ENCODE measurements around the gene RD3L.
"Not testable (repeated sequence)": the region's sequence is repeated elsewhere in the genome, so short reads cannot be mapped to it uniquely, and the experiment has no call there.

The RD3L gene

GRCh38 chr14:103925316-103925715 lies 17.0 kb downstream of the RD3L start:
- Histone ChIP-seq H3K27ac (ENCODE audit: low read length) (no peak overlapping the region), H3K4me1 (ENCODE audit: control insufficient read depth, low read depth, low read length) (no peaks in the 10 kb centered on the region), H3K4me3 (ENCODE audit: low read length) (no peak overlapping the region), H3K9ac (ENCODE audit: low read length) (no peak overlapping the region), H3K27me3 (ENCODE audit: control insufficient read depth, insufficient read depth, low read length) (no peaks in the 10 kb centered on the region), H3K9me3 (ENCODE audit: control insufficient read depth, low read depth, low read length) (no peaks in the 10 kb centered on the region), H3K36me3 (ENCODE audit: control insufficient read depth, low read depth, low read length) (no peaks in the 10 kb centered on the region)

DNA sequence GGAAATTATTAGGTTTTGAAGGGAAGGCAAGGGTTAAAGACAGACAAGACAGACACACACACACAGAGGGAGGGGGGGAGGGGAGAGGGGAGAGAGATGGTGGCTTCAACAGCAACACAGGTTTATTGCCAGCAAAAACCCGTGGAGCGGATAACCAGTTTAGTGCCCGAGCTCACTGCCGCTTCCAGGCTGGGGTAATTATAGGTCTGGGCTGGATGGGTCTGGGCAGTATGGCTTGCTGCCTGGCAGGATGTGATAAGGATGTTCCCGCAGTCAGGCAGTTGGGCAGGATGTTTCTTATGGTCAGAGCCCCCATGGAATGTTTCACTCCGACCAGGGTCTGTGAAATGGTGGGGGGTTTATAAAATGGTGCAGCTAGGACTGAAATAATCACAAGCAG lies 18.5 kb downstream of the RD3L start:
- Histone ChIP-seq H3K4me1 (ENCODE audit: control insufficient read depth, low read depth, low read length) (no peaks in the 10 kb centered on the region), H3K36me3 (ENCODE audit: control insufficient read depth, low read depth, low read length) (no peaks in the 10 kb centered on the region), H3K27ac (ENCODE audit: low read length) (no peak overlapping the region), H3K9ac (ENCODE audit: low read length) (no peak overlapping the region), H3K9me3 (ENCODE audit: control insufficient read depth, low read depth, low read length) (no peaks in the 10 kb centered on the region), H3K27me3 (ENCODE audit: control insufficient read depth, insufficient read depth, low read length) (no peaks in the 10 kb centered on the region), H3K4me3 (ENCODE audit: low read length) (no peak overlapping the region)

DNA sequence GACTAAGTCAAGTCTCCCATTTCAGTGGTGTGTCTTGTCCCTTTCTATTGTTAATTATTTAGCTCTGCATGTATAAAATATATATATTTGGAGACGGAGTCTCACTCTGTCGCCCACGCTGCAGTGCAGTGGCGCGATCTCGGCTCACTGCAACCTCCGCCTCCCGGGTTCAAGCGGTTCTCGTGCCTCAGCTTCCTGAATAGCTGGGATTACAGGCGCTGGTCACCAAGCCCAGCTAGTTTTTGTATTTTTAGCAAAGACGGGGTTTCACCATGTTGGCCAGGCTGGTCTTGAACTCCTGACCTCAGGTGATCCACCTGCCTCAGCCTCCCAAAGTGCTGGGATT lies 20.5 kb downstream of the RD3L start:
- not testable (repeated sequence) for H3K4me1 ChIP-seq (ENCODE audit: control insufficient read depth, low read depth, low read length); H3K27me3 ChIP-seq (ENCODE audit: control insufficient read depth, insufficient read depth, low read length); H3K27ac ChIP-seq (ENCODE audit: low read length); H3K9ac ChIP-seq (ENCODE audit: low read length); H3K9me3 ChIP-seq (ENCODE audit: control insufficient read depth, low read depth, low read length)
- Histone ChIP-seq H3K36me3 (ENCODE audit: control insufficient read depth, low read depth, low read length) (peaks cover 11% of the 10 kb centered on the region), H3K4me3 (ENCODE audit: low read length) (peak overlapping the region; percentile 98)

- H3K4me1 ChIP-seq (ENCODE audit: control insufficient read depth, low read depth, low read length) = no peaks in the 10 kb centered on the region
- no peaks in the 10 kb centered on the region for H3K27me3 ChIP-seq (ENCODE audit: control insufficient read depth, insufficient read depth, low read length)
- peak overlapping the region; percentile 91 for H3K9ac ChIP-seq (ENCODE audit: low read length)
- H3K36me3 ChIP-seq (ENCODE audit: control insufficient read depth, low read depth, low read length) = peaks cover 13% of the 10 kb centered on the region
- peak overlapping the region; percentile 98 for H3K4me3 ChIP-seq (ENCODE audit: low read length)
- peak overlapping the region; percentile 46 for H3K27ac ChIP-seq (ENCODE audit: low read length)
- no peaks in the 10 kb centered on the region for H3K9me3 ChIP-seq (ENCODE audit: control insufficient read depth, low read depth, low read length)
These were observed 21.1 kb downstream of the RD3L start for GRCh38 chr14:103920981-103921854.

DNA sequence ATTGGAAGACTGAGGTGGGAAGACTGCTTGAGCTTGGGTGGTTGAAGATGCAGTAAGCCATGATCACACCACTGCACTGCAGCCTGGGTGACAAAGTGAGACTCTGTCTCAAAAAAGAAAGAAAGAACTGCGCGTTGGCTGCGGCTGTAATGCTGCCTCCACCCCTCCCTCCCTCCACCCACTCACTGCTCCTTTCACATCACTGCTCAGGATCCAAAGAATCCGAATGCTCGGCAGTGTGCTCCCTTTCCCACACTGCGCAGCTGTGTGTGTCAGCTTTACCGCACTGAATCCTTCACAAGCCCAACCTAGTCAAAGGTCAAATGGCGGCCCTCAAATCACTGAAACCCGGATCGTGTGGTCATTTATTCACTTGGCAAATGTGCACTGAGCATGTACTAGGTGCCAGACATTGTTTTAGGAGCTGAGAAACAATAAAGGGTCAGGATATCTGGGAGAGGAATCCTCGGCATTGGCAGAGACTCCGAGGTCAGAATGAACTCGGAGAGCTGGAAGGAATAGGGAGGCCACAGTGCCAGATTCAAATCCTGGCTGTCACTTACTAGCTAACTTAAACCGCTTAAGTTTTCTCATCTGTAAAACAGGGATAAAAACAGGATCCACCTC lies 25.6 kb downstream of the RD3L start:
- Histone ChIP-seq H3K4me1 (ENCODE audit: control insufficient read depth, low read depth, low read length) (no peaks in the 10 kb centered on the region), H3K36me3 (ENCODE audit: control insufficient read depth, low read depth, low read length) (peaks cover 45% of the 10 kb centered on the region), H3K27ac (ENCODE audit: low read length) (no peak overlapping the region), H3K9ac (ENCODE audit: low read length) (no peak overlapping the region), H3K4me3 (ENCODE audit: low read length) (no peak overlapping the region), H3K27me3 (ENCODE audit: control insufficient read depth, insufficient read depth, low read length) (no peaks in the 10 kb centered on the region), H3K9me3 (ENCODE audit: control insufficient read depth, low read depth, low read length) (no peaks in the 10 kb centered on the region)

DNA sequence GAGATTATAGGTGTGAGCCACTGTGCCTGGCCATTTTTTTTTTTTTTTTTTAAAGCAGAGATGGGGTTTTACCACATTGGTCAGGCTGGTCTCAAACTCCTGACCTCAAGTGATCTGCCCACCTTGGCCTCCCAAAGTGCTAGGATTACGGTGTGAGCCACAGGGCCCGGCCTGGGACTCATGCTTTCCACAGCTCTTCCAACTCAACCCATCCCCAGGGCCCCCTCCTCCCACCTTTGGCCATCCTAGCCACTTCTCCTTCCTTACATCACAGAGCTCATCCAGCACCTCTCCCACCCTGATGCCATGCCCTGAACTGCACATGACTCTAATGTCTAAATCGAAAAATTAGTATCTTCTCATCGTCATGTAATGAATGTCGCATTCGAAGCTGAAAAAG lies 26.7 kb downstream of the RD3L start:
- peaks cover under 1% of the 10 kb centered on the region for H3K4me1 ChIP-seq (ENCODE audit: control insufficient read depth, low read depth, low read length)
- no peak overlapping the region for H3K27ac ChIP-seq (ENCODE audit: low read length)
- H3K27me3 ChIP-seq (ENCODE audit: control insufficient read depth, insufficient read depth, low read length) = no peaks in the 10 kb centered on the region
- no peak overlapping the region for H3K9ac ChIP-seq (ENCODE audit: low read length)
- H3K4me3 ChIP-seq (ENCODE audit: low read length) = no peak overlapping the region
- no peaks in the 10 kb centered on the region for H3K9me3 ChIP-seq (ENCODE audit: control insufficient read depth, low read depth, low read length)
- peaks cover 48% of the 10 kb centered on the region for H3K36me3 ChIP-seq (ENCODE audit: control insufficient read depth, low read depth, low read length)

DNA sequence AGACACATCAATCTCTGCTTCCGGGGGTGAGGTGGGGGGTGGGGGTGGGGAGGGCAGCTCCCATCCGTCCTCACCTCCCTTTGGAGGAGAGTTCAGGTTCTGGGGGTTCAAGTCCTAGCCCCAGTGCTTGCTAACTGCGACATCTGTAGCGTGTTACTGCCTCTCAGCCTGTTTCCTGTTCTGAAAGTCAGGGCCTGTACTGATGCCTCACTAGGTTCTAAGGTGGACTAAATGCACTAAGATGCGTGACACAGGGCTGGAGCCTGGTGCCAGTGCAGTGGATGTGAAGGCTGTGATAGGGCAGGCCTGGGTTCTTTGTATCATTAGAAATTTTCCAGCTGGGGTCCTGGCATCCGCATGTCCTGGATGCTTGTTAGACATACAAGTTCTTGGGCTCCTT lies 31.3 kb downstream of the RD3L start:
- no peaks in the 10 kb centered on the region for H3K27me3 ChIP-seq (ENCODE audit: control insufficient read depth, insufficient read depth, low read length)
- H3K9me3 ChIP-seq (ENCODE audit: control insufficient read depth, low read depth, low read length) = no peaks in the 10 kb centered on the region
- H3K4me1 ChIP-seq (ENCODE audit: control insufficient read depth, low read depth, low read length) = peaks cover 3% of the 10 kb centered on the region
- H3K36me3 ChIP-seq (ENCODE audit: control insufficient read depth, low read depth, low read length) = peaks cover 35% of the 10 kb centered on the region
- H3K27ac ChIP-seq (ENCODE audit: low read length) = no peak overlapping the region
- no peak overlapping the region for H3K4me3 ChIP-seq (ENCODE audit: low read length)
- H3K9ac ChIP-seq (ENCODE audit: low read length) = no peak overlapping the region

GRCh38 chr14:103910262-103910935 lies 31.9 kb downstream of the RD3L start:
- H3K36me3 ChIP-seq (ENCODE audit: control insufficient read depth, low read depth, low read length) = peaks cover 31% of the 10 kb centered on the region
- no peaks in the 10 kb centered on the region for H3K9me3 ChIP-seq (ENCODE audit: control insufficient read depth, low read depth, low read length)
- no peak overlapping the region for H3K9ac ChIP-seq (ENCODE audit: low read length)
- peaks cover 3% of the 10 kb centered on the region for H3K4me1 ChIP-seq (ENCODE audit: control insufficient read depth, low read depth, low read length)
- no peak overlapping the region for H3K4me3 ChIP-seq (ENCODE audit: low read length)
- no peak overlapping the region for H3K27ac ChIP-seq (ENCODE audit: low read length)
- no peaks in the 10 kb centered on the region for H3K27me3 ChIP-seq (ENCODE audit: control insufficient read depth, insufficient read depth, low read length)

GRCh38 chr14:103909531-103910261 lies 32.6 kb downstream of the RD3L start:
- Histone ChIP-seq H3K27me3 (ENCODE audit: control insufficient read depth, insufficient read depth, low read length) (no peaks in the 10 kb centered on the region), H3K9me3 (ENCODE audit: control insufficient read depth, low read depth, low read length) (no peaks in the 10 kb centered on the region), H3K36me3 (ENCODE audit: control insufficient read depth, low read depth, low read length) (peaks cover 27% of the 10 kb centered on the region), H3K9ac (ENCODE audit: low read length) (no peak overlapping the region), H3K4me1 (ENCODE audit: control insufficient read depth, low read depth, low read length) (peaks cover 3% of the 10 kb centered on the region), H3K4me3 (ENCODE audit: low read length) (no peak overlapping the region), H3K27ac (ENCODE audit: low read length) (no peak overlapping the region)

DNA sequence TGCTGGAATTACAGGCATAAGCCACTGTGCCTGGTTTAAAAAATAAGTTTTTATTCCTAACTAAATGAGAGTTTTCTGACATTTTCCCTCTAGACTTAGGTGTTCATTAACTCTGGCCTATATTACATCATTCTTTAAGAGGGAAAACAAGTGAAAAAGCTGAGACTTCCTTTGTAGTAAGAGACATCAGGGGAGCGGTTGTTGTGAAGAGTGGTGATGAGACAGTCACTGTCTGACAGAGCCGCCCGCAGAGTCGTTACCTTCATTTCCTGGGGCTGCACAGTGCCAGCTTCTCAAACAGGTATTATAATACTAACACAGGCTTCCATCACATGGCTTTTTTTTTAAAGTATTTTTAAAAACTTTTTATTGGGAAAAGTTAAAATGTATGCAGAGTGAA lies 33.7 kb downstream of the RD3L start:
- Histone ChIP-seq H3K27me3 (ENCODE audit: control insufficient read depth, insufficient read depth, low read length) (no peaks in the 10 kb centered on the region), H3K4me3 (ENCODE audit: low read length) (no peak overlapping the region), H3K36me3 (ENCODE audit: control insufficient read depth, low read depth, low read length) (peaks cover 17% of the 10 kb centered on the region), H3K9me3 (ENCODE audit: control insufficient read depth, low read depth, low read length) (no peaks in the 10 kb centered on the region), H3K4me1 (ENCODE audit: control insufficient read depth, low read depth, low read length) (peaks cover 3% of the 10 kb centered on the region), H3K9ac (ENCODE audit: low read length) (no peak overlapping the region), H3K27ac (ENCODE audit: low read length) (no peak overlapping the region)

GRCh38 chr14:103905842-103906456 lies 36.4 kb downstream of the RD3L start:
- H3K27me3 ChIP-seq (ENCODE audit: control insufficient read depth, insufficient read depth, low read length) = no peaks in the 10 kb centered on the region
- no peaks in the 10 kb centered on the region for H3K36me3 ChIP-seq (ENCODE audit: control insufficient read depth, low read depth, low read length)
- H3K4me1 ChIP-seq (ENCODE audit: control insufficient read depth, low read depth, low read length) = peaks cover 3% of the 10 kb centered on the region
- no peak overlapping the region for H3K4me3 ChIP-seq (ENCODE audit: low read length)
- H3K9ac ChIP-seq (ENCODE audit: low read length) = no peak overlapping the region
- no peaks in the 10 kb centered on the region for H3K9me3 ChIP-seq (ENCODE audit: control insufficient read depth, low read depth, low read length)
- H3K27ac ChIP-seq (ENCODE audit: low read length) = no peak overlapping the region

All from iPS-18a (cell line).